Activated CD8-positive, alpha-beta memory T cell treated with anti-CD3 and anti-CD28 coated beads for 48 hours (primary cell): ENCODE data around the gene SLC1A1.
"Not testable (repeated sequence)": the region's sequence is repeated elsewhere in the genome, so short reads cannot be mapped to it uniquely, and the experiment has no call there.

Experiments
- DNase-seq, 3 experiments: peaks; one replicate each; pipeline ENCODE4 v3.0.0-alpha.2; 2020; ENCODE audit warnings: low read depth in 2 of 3, low spot score in 2 of 3

The SLC1A1 gene

DNA sequence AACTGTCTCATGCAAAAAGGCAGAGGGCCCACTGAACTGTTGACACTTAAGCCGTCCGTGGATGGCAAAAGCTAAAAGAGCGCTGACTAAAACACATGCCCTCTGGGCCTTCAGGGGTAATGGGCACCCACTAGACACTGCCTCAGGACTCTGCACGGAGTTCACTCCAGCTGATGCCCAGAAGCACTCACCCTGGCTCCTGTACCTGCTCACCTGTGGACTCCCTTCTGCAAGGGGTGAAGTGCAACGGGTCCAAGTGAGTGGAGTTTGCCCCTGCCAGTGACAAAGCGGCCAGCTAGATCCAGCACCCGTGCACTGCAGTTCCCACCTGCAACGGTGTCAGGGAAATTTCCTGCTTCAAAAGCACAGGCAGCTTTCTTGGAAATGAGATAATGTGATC is 50.2 kb downstream of the SLC1A1 start:
- DNase-seq: no peak

DNA sequence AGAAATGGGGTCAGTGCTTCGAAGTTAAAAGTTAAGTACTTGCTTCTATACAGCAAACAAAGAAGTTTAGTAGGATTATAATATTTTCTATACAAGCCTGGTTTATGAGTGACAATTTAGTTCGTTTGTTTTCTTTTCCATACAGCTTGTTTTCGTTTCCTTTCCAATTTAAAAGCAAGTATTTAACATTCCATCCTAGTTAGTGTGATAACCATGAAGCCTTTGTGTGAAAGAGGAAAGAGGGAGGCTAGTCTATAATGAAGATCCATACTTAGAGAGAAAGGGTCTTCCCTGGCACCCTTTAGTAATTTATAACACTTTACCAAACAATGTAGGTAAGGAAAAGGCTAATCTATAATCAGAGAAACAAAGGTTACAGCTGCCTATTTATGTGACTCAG is 51.0 kb downstream of the SLC1A1 start:
- no peak for DNase-seq

DNA sequence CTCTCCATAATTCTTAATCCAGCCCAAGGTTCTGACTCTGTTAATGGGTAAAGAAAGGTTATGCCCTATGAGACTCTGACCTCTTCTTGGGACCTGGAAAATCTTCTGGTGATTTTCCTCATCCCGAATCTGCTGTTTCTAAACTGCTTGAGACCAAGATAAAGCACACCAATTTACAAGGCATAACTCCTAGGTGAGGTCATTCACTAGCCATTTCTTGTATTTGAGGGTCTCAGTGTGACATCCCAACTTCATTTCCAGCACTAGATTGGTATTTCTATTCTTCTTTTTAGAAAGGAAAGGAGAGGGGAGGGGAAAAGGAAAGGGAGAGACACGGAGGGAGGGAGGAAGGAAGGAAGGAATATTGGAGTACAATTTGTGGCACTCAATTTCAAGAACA is 51.6 kb downstream of the SLC1A1 start:
- DNase-seq: no peak

DNA sequence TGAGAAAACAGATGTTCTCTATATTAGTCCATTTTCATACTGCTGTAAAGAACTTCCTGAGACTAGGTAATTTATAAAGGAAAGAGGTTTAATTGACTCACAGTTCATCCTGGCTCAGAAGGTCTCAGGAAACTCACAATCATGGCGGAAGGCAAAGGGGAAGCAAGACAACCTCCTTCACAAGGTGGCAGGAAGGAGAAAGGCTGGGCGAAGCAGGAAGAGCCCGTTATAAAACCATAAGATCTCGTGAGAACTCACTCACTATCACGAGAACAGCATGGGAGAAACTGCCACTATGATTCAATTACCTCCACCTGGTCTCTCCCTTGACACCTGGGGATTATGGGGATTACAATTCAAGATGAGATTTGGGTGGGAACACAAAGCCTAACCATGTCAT is 54.4 kb downstream of the SLC1A1 start:
- DNase-seq: not testable (repeated sequence)

DNA sequence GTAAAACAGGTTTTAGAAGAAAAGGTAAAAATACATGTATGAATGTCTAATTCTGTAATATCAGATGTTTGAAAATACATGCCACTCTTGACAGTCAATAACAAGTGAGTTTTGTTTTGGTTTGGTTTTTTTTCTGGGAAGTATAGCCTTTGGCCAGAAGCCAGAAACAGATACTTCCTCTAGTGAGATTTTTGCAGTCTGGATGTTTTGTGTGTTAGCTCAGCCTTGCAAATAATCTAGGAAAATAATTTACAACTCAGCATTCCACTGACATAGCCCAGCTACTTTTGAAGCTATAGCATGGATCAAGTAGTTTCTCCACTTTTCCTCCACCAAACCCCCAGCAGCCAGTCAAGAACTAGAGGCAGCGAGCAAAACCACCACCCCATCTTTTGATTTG is 56.7 kb downstream of the SLC1A1 start:
- no peak for DNase-seq

DNA sequence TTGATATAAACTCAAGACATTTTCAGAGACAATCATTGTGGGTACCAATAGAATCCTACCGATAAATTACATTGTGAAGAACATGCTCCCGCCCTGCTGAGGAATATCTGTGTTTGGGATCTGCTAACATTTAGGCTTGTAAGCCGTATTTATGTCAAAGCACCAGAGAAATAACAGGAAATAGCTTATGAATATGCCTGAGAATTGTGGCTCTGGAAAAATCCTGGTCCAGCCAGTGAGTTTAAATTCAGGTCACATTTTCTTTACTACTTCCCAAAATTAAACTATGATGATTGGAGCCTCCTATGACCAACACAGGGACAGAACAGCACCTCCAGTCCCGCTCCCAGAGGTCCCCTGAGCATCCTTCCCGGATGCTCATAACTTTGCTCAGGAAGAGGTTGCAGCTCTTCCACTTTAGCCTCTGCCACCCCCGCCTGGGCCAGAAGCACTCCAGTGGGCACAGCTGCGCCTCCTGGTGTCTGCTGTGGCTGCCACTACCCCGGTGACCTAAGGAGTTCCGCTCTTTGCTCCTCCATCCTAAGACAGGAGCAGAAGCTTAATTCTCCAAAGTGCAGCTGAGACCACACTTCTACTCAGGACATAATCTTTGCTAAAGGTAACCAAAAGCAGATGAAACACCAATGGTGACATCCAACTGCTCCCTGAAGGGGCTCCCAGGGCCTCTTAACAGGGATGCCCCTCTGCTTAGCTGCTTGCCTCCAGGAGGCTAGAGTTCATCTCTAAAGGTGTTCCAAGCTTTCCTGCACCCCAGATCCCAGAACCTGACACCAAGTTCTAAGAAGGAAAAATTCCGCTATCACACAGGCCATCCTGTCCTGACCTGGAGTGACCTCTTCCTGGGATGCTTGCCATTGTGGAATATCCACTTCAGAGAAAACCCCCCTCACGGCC is 58.8 kb downstream of the SLC1A1 start:
- DNase-seq: no peak

GRCh38 chr9:4549751-4550295 is 59.6 kb downstream of the SLC1A1 start:
- no peak for DNase-seq

- DNase-seq: no peak
These were observed 60.7 kb downstream of the SLC1A1 start for GRCh38 chr9:4550777-4551484.

- DNase-seq: no peak
These were observed 63.7 kb downstream of the SLC1A1 start for GRCh38 chr9:4553951-4554381.

DNA sequence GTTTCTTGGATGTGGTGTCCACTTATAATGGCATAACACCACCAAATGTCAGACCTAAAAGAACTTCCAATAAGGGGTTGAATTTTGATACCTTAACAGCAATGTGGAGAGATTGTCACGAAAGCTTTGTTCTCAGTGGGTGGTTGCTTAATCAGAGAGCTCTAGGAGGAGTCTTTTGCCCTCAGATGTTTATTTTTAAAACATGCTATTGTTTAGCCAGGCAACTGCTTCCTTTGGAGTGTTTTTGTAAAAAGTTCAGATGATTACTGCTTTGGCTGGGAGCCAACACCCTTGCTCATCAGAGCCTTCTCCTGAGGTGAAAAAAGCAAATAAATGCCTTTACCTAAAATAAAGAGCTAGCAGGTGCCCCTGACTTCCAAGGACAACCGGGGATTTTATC is 65.0 kb downstream of the SLC1A1 start:
- no peak for DNase-seq

- DNase-seq: no peak
These were observed 68.2 kb downstream of the SLC1A1 start for GRCh38 chr9:4558371-4558998.

DNA sequence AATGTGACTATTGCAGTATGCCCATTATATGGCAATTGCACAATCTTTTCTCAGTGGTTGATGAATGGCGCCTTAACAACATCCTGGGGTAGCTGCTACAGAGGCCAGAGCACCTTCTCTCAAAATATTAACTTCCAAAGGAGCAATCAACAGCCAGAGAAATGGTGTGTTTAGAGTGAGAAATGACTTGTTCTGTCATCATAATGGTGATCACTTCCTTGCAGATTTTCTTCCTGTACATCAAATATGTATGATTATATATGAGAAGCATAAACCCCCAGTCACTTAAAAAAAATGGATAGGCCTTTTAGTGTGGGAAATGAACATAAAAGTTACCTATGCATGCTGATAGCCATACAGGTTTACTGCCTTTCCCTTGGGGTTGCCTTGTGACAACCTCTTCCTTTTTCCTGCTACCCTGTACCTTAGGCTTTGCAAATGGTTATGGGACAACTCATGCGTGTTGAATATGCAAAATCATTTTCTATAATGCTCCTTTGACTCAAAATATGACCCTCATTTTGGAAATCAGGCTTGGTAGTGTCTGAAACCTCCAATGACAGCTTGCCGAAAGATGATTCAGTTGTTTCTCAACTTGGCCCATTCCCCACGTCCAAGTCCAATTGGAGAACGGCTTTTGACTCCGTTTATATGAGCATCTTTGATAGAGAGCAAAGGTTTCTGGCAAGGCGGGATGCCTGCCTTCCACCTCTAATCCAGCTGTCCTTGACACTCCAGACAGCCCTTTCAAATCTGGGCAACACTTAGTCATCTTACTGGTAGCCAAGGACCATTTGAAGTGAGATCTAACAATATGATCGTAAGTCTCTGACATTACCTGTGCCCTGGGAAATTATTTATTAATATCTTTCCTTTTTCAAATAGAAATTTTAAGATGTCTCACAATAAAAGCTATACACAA is 69.3 kb downstream of the SLC1A1 start:
- no peak for DNase-seq

GRCh38 chr9:4563105-4563504 is 72.8 kb downstream of the SLC1A1 start:
- DNase-seq: no peak

- DNase-seq: no peak
These were observed 76.5 kb downstream of the SLC1A1 start for GRCh38 chr9:4566806-4567205.

GRCh38 chr9:4567601-4568000 is 77.3 kb downstream of the SLC1A1 start:
- DNase-seq: no peak

DNA sequence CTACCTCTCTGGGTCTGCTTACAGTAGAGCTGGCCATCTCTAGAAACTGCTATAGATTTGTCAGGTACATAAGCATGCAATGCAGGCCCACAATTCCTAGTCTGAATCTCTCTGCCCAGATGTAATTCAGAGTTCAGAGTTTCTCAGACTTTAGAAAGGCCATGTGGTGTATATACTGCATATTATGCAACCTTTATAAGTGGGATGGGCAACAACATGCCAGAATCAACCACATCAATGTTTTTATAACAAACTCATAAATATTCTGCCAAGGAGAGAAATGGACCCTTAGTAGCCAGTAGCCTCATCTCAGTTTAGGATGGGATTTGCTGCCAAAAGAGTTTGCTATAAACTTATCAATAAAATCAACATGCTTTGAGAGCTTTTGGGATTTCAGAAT is 78.8 kb downstream of the SLC1A1 start:
- no peak for DNase-seq

DNA sequence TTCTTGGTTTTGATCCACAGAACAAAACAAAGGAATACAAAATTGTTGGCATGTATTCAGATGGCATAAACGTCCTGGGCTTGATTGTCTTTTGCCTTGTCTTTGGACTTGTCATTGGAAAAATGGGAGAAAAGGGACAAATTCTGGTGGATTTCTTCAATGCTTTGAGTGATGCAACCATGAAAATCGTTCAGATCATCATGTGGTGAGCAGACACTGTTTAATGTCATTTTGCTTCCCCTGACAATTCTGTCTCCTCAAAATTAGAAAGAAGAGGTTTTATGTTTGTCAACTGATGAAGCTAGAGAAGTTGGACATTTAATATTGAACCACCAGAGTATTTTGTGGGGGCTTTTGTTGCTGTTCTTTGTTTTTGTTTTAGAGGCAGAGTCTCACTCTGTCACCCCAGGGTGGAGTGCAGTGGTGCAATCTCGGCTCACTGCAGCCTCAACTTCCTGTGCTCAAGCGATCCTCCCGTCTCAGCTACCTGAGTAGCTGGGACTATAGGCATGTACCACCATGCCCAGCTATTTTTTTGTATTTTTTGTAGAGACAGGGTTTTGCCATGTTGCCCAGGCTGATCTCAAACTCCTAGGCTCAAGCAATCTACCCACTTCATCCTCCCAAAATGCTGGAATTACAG is 82.0 kb downstream of the SLC1A1 start:
- DNase-seq: no peak

DNA sequence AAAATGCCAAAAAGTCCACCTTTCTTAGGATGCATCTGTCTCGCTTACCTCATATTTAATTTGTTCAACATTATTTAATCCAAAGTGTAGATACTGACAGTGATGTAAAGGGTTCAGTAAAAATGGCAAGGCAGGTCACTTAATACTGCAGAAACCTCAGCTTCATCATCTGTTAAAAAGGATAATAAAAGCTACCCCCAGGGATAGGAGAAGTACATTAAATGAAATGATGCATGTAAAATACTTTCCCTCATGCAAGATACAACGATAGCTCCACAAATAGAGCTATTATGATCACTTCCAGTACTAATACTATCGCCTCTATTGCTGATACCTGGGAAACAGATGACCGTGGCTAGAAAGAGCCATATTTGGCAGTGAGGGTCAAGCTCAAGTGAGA is 82.9 kb downstream of the SLC1A1 start:
- no peak for DNase-seq

- DNase-seq: no peak
These were observed 83.5 kb downstream of the SLC1A1 start for GRCh38 chr9:4573634-4574389.
